ACHN (cell line): ENCODE results near the gene C16orf90.
"Not testable (repeated sequence)": the region's sequence is repeated elsewhere in the genome, so short reads cannot be mapped to it uniquely, and the experiment has no call there.

Experiments
- DNase-seq: peaks from one replicate; pipeline ENCODE4 v3.0.0-alpha.2; 2015
- in situ Hi-C: cut with HindIII; loops from 2 replicates; pipeline ENCODE4 v1.10.0; 2017; ENCODE audit warnings: low sequenced_read_pairs, low pct_ligation_motif_present, low pct_unique_long_range_greater_than_20kb

The C16orf90 gene, protein sequence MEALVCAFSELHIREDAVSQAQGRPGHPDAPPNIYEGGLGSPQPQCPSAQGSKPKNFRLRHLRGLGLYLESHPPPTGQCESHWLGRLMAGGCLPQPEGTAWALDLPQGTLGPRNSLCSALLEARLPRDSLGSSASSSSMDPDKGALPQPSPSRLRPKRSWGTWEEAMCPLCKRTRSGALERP

DNA sequence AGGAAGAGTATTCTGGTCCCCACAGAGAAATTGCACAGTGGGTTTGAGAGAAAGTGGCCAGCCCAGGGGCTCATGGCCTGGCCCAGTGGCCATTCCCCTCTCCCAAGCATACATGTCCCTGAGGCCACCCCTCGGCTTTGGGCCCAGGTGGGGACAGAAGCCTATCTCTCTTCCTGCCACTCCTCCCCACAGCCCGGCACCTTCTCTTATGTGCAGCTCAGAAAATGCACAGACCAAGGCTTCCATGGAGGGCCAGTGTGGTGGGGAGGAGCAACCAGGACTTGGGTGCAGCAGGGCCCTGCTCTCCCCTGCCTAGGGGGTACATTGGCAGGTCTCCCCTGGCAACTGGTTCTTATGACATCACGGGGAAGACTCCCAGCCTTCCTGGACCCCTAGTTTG is at the start of gene C16orf90:
Gene C16orf90 (minus strand): TSS at position 314 of the 400 bp plus-strand sequence. CDS start 68 bp downstream, at position 246.
- in situ Hi-C loops = no loop called here
- DNase-seq = no peak

- in situ Hi-C loops = no loop called here
- no peak for DNase-seq
Measured at GRCh38 chr16:3542601-3543373, 47.5 kb upstream of the C16orf90 start.

- in situ Hi-C loops = no loop called here
- DNase-seq = no peak
Measured at GRCh38 chr16:3541527-3542155, 46.4 kb upstream of the C16orf90 start.

DNA sequence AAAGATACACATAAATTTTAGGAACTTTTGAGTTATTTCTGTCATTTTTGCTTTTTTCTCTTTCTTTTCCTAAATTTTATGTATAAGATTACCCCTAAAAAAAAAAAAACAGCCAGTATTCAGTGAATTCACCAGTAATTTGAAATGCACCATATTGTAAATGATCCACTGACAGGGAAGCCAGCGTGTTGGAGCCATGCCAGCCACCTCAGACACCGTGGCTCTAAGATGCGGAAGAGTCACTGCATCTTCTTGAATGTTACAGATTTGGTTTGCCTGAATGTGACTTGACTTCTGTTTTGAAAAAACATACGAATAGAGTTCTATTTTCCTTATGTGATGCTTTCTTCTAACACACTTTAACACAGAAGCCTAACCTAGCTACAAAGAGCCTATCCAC is 42.9 kb upstream of the C16orf90 start:
- in situ Hi-C loops = no loop called here
- DNase-seq = no peak

- DNase-seq = no peak
- in situ Hi-C loops = no loop called here
Measured at GRCh38 chr16:3536851-3537250, 41.6 kb upstream of the C16orf90 start.

- DNase-seq = no peak
- in situ Hi-C loops = no loop called here
Measured at GRCh38 chr16:3536271-3536731, 41.0 kb upstream of the C16orf90 start.

- in situ Hi-C loops = no loop called here
Measured at GRCh38 chr16:3534126-3534525, 38.8 kb upstream of the C16orf90 start.

DNA sequence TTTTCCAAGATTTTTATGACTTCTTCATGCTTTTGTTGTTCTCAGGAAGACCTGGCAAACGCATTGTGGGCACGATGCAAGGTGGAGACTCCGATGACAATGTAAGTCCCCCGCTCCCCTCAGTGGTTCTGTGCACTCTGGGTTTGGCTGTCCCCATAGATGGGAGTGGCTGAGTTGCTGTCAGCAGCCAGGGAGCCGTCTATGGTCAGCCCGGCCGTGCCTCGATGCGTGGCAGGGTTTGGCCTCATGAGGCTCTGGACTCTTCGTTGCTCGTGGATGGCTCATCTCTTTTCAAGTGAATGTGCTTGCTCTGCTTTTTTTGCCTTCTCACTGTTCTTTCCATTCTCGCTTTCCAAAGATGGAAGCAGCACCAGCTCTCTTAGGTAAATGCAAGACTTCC is 37.5 kb upstream of the C16orf90 start:
- in situ Hi-C loops = no loop called here

More at GRCh38 chr16:3534126-3534525, 38.8 kb upstream of the C16orf90 start:
- no peak for DNase-seq

GRCh38 chr16:3530371-3530914 is 35.2 kb upstream of the C16orf90 start:
- DNase-seq = no peak
- in situ Hi-C loops = no loop called here

More for the DNA sequence above, 37.5 kb upstream of the C16orf90 start:
- no peak for DNase-seq

- DNase-seq = no peak
- in situ Hi-C loops = no loop called here
Measured at GRCh38 chr16:3529175-3529574, 33.9 kb upstream of the C16orf90 start.

DNA sequence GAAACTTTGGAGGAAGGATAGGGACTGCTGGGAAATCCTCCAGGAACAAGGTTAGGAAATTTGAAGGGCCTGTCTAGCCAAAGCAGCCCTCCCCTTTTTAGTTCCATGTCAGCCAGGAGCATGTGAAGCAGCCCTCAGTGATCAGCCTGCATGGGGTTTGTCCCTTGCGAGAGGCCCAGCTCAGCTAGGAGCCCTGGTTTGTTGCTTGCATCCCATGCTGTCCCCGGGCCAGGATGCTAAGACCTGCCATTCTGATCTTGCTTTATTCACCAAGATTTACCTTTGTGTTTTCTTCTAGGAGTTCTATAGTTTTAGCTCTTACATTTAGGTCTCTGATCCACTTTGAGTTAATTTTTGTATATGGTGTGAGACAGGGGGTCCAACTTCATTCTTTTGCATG is 33.1 kb upstream of the C16orf90 start:
- in situ Hi-C loops = no loop called here
- DNase-seq = no peak

- peak; percentile 78 for DNase-seq
- in situ Hi-C loops = not testable (repeated sequence)
Measured at GRCh38 chr16:3527216-3527829, 32.0 kb upstream of the C16orf90 start.

GRCh38 chr16:3525951-3526350 is 30.7 kb upstream of the C16orf90 start:
- in situ Hi-C loops = no loop called here
- DNase-seq = no peak

DNA sequence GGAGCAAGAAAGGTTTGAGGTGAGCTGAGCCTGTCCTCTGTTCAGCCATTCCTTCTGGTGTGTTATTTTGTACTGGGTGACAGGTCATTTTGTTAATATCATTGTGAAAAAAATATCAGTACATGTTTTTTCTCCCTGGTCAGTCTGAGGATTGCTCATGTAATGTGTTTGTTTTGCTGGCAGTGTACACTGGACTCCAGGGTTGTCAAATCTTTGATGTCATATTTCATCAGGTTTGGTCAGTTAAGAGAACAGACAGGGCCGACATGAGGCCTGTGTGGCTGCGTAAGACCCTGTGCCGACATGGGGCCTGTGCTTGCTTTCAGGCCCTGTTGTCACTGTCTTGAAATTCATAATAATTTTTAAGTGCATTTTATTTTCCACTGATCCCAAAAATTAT is 28.0 kb upstream of the C16orf90 start:
- no peak for DNase-seq
- in situ Hi-C loops = loop anchor here (25.0 kb wide), 1 partner anchor 89 kb away; the partner anchor contains the start of gene SLX4

DNA sequence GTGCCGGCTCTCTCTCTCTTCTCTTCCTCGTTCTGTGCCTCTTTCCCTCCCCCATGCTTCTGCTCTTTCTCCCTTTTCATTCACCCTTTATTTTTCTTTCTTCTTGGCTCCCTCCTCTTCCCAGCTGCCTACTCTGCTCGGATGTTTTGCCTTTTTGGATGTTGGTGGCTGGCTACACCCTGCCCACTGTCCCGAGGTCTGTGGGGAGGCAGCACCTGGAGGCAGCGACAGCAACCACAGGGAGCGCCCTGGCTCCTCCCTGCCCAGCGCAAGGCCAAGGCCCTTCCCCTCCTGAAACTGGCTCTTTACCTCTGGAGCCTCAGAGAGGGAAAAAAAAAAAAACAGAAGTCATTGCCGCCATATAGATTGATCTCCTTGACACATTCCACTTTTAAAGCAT is 25.6 kb upstream of the C16orf90 start:
- DNase-seq = no peak
- in situ Hi-C loops = loop anchor here (25.0 kb wide), 1 partner anchor 91 kb away; the partner anchor contains the start of gene SLX4

GRCh38 chr16:3520413-3520812 is 25.1 kb upstream of the C16orf90 start:
- in situ Hi-C loops = loop anchor here (25.0 kb wide), 1 partner anchor 92 kb away; the partner anchor contains the start of gene SLX4

GRCh38 chr16:3519581-3519980 is 24.3 kb upstream of the C16orf90 start:
- no peak for DNase-seq

More at GRCh38 chr16:3520413-3520812, 25.1 kb upstream of the C16orf90 start:
- DNase-seq = no peak

DNA sequence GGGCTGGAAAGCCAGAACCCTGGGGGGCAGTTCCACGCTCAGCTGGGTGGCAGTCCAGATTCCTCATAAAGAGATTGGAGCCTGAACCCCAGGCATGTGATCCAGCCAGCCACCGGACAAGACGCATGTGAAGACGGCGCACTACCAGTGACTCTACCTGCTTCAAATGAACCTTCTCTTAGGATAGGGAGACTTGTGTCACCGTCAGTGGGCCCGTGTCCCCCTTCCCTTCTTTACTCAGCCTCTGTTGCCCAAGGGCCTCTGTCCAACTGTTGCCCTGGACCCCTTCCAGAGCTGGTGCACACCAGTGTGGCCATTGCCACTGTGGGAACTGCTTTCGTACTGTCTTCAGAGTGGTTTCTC is 23.7 kb upstream of the C16orf90 start:
- no peak for DNase-seq
- in situ Hi-C loops = loop anchor here (25.0 kb wide), 1 partner anchor 93 kb away; the partner anchor contains the start of gene SLX4

More at GRCh38 chr16:3519581-3519980, 24.3 kb upstream of the C16orf90 start:
- in situ Hi-C loops = loop anchor here (25.0 kb wide), 1 partner anchor 93 kb away; the partner anchor contains the start of gene SLX4
